Lower lobe of right lung (tissue), 2 donors: ENCODE results near the gene GYG1. TPM values are rescaled to one million over a fixed set of nuclear protein-coding genes. Genes with fewer than 3 reads are reported as not detected.

Source experiments
- ATAC-seq, 2 donors: fragments of 200-7000 bp; cut with Tn5 transposase; one replicate each; pipeline ENCODE4 v1.9.1; 2020 to 2022; ENCODE audit warnings: mild to moderate bottlenecking in 2 of 2, moderate library complexity in 2 of 2
- DNase-seq: peaks from one replicate; pipeline ENCODE4 v3.0.0-alpha.2; 2020
- H3K27ac ChIP-seq: fragments of 200-600 bp; one replicate; pipeline ENCODE4 v1.8.0; 2022
- H3K27me3 ChIP-seq: fragments of 200-600 bp; one replicate; pipeline ENCODE4 v1.8.0; 2022; ENCODE audit warnings: low read depth
- H3K36me3 ChIP-seq: fragments of 200-600 bp; one replicate; pipeline ENCODE4 v1.8.0; 2022; ENCODE audit warnings: mild to moderate bottlenecking
- H3K4me1 ChIP-seq: fragments of 200-600 bp; one replicate; pipeline ENCODE4 v1.8.0; 2022
- H3K4me3 ChIP-seq: fragments of 200-600 bp; one replicate; pipeline ENCODE4 v1.8.0; 2022; ENCODE audit warnings: mild to moderate bottlenecking
- H3K9me3 ChIP-seq: fragments of 200-600 bp; one replicate; pipeline ENCODE4 v1.8.0; 2022
- CTCF ChIP-seq: fragments of 200-600 bp; IDR thresholded peaks from one replicate; pipeline ENCODE4 v1.8.0; 2022; ENCODE audit warnings: antibody characterized with exemption, mild to moderate bottlenecking
- intact Hi-C: fragments of 100-400 bp; cut with DNase I; formaldehyde crosslinking; loops from one replicate; pipeline ENCODE4 v1.11.0; 2022
- total RNA-seq: library from RNA; stranded (reverse); fragmentation: NEBNext Ultra II Directional; extraction: Animal tissue kit (Norgen Biotek cat#: 25700); gene quantifications from one replicate; pipeline ENCODE4 v1.2.1, GENCODE V29; 2021
- donor health status: DM: no; HTN: yes; CAD: no; lungs with severe emphysema.

GYG1 gene
- total RNA-seq, 1 donor from 2014 or later, result 51.3 TPM

GRCh38 chr3:148990236-148990635 lies 1.1 kb upstream of the GYG1 start:
- H3K9me3 ChIP-seq, result no peaks in the 10 kb centered on the region
- H3K27me3 ChIP-seq, result no peaks in the 10 kb centered on the region
- no peak overlapping the region for H3K27ac ChIP-seq
- ATAC-seq, result no peak
- H3K4me1 ChIP-seq, result peaks cover 19% of the 10 kb centered on the region
- no peak for TF ChIP-seq CTCF
- DNase-seq, result no peak
- peak overlapping the region; percentile 92 for H3K4me3 ChIP-seq
- intact Hi-C loops, result no loop called here
- peaks cover 6% of the 10 kb centered on the region for H3K36me3 ChIP-seq

DNA sequence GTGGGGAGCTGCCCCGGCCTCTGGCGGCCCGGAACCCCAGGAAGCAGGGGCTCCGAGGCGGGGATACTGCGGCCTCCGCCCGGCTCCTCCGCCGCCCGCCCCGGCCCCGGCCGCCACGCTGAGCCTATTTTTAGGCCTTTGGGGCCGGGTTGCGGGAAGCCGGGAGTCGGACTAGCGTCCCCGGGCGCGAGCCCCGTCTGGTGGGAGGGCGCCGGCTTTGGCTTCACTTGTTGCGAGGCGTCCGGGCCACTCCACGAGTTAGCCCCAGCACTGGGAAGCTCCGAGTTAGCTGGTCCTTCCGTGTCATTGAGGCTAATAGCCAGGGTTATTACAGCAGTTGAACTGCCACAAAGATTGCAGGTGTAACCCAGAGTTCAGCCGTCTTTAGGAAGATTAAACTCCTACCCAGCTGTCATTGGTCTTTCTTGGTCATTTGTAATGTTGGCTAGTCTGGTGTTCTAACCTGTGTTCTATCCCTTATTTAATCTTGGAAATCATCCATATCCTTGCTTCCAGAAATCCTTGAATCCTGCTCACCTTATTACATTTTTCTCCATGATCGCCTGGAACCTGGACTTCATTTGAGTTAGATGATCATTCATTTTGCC lies 791 bp downstream of the GYG1 start:
- Histone ChIP-seq H3K27ac (peak overlapping the region; percentile 98), H3K4me1 (peaks cover 19% of the 10 kb centered on the region), H3K9me3 (no peaks in the 10 kb centered on the region), H3K27me3 (no peaks in the 10 kb centered on the region), H3K4me3 (peak overlapping the region; percentile 92), H3K36me3 (peaks cover 24% of the 10 kb centered on the region)
- no peak for TF ChIP-seq CTCF
- intact Hi-C loops, result no loop called here
- peak; percentile 75 to 76 for ATAC-seq
- DNase-seq, result peak; percentile 72

GRCh38 chr3:148992635-148993255 lies 1.4 kb downstream of the GYG1 start:
- ATAC-seq, result no peak
- Histone ChIP-seq H3K4me1 (peaks cover 20% of the 10 kb centered on the region), H3K27ac (peak overlapping the region; percentile 98), H3K4me3 (peak overlapping the region; percentile 92), H3K36me3 (peaks cover 30% of the 10 kb centered on the region), H3K9me3 (no peaks in the 10 kb centered on the region), H3K27me3 (no peaks in the 10 kb centered on the region)
- DNase-seq, result no peak
- no peak for TF ChIP-seq CTCF
- intact Hi-C loops, result no loop called here

GRCh38 chr3:148997623-148998022 lies 6.3 kb downstream of the GYG1 start:
- no peak overlapping the region for H3K27ac ChIP-seq

DNA sequence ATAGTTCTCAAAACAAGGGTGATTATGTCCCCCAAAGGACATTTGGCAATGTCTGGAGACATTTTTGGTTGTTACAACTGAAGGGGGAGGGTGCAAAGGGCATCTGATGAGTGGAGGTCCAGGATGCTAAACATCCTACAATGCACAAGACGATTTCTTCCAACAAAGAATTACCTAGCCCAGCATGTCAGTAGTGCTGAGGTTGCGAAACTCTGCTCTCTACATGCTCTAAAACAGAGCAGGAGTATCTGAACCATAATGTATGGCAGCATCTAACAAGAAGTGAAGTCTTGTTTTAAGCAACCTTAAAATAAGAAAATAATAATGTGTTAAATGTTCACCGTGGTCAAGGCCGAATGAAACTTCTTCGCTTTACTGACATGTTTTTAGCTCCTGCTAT lies 7.0 kb downstream of the GYG1 start:
- peaks cover 18% of the 10 kb centered on the region for H3K4me1 ChIP-seq
- ATAC-seq, result no peak
- H3K27me3 ChIP-seq, result no peaks in the 10 kb centered on the region
- H3K27ac ChIP-seq, result peak overlapping the region; percentile 21
- TF ChIP-seq CTCF, result no peak
- H3K9me3 ChIP-seq, result no peaks in the 10 kb centered on the region
- no peak for DNase-seq
- intact Hi-C loops, result no loop called here
- H3K36me3 ChIP-seq, result peaks cover 56% of the 10 kb centered on the region
- no peak overlapping the region for H3K4me3 ChIP-seq

More at GRCh38 chr3:148997623-148998022, 6.3 kb downstream of the GYG1 start:
- DNase-seq (no peak), ATAC-seq (no peak)
- TF ChIP-seq CTCF, result no peak
- Histone ChIP-seq H3K9me3 (no peaks in the 10 kb centered on the region), H3K4me3 (no peak overlapping the region), H3K27me3 (no peaks in the 10 kb centered on the region), H3K36me3 (peaks cover 56% of the 10 kb centered on the region), H3K4me1 (peaks cover 25% of the 10 kb centered on the region)
- intact Hi-C loops, result no loop called here
